ENCODE measurements around the gene TSEN54.
"Not testable (repeated sequence)": the region's sequence is repeated elsewhere in the genome, so short reads cannot be mapped to it uniquely, and the experiment has no call there.

Gene TSEN54

GRCh38 chr17:75518983-75519537, 2.7 kb downstream of the TSEN54 start:
- Histone ChIP-seq H3K27ac (no peak overlapping the region), H3K9me3 (ENCODE audit: control insufficient read depth, low read length) (no peaks in the 10 kb centered on the region), H3K79me2 (peaks cover 2% of the 10 kb centered on the region), H3K4me3 (ENCODE audit: low read depth, low read length) (no peak overlapping the region), H3K4me2 (ENCODE audit: low read length) (no peak overlapping the region), H2AFZ (no peak overlapping the region), H3K4me1 (peaks cover 4% of the 10 kb centered on the region), H3K36me3 (ENCODE audit: control insufficient read depth, insufficient read depth, low read length) (no peaks in the 10 kb centered on the region), H3K27me3 (ENCODE audit: control insufficient read depth, insufficient read depth, low read length) (no peaks in the 10 kb centered on the region), H3K9ac (no peak overlapping the region)
- no peak for TF ChIP-seq CTCF (IDR thresholded peaks at IDR 0.05)

DNA sequence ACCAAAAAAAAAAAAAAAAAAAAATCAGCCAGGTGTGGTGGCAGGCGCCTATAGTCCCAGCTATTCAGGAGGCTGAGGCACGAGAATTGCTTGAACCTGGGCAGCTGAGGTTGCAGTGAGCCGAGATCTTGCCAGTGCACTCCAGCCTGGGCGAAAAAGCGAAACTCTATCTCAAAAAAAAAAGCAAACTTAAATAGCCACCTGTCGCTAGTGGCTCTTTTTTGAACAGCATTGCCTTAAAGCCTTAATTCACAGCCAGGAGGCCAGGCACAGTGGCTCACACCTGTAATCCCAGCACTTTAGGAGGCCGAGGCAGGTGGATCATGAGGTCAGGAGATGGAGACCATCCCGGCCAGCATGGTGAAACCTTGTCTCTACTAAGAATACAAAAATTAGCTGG, 4.1 kb downstream of the TSEN54 start:
- not testable (repeated sequence) for H3K79me2 ChIP-seq; H3K9me3 ChIP-seq (ENCODE audit: control insufficient read depth, low read length); H3K4me2 ChIP-seq (ENCODE audit: low read length); H3K9ac ChIP-seq; H3K4me3 ChIP-seq (ENCODE audit: low read depth, low read length); H3K4me1 ChIP-seq; H3K27ac ChIP-seq; H2AFZ ChIP-seq; H3K36me3 ChIP-seq (ENCODE audit: control insufficient read depth, insufficient read depth, low read length); H3K27me3 ChIP-seq (ENCODE audit: control insufficient read depth, insufficient read depth, low read length)

GRCh38 chr17:75521290-75521689, 5.0 kb downstream of the TSEN54 start:
- H3K4me3 ChIP-seq (ENCODE audit: low read depth, low read length) = no peak overlapping the region
- no peaks in the 10 kb centered on the region for H3K79me2 ChIP-seq
- TF ChIP-seq CTCF (IDR thresholded peaks at IDR 0.05) = no peak
- peaks cover 4% of the 10 kb centered on the region for H3K4me1 ChIP-seq
- no peaks in the 10 kb centered on the region for H3K27me3 ChIP-seq (ENCODE audit: control insufficient read depth, insufficient read depth, low read length)
- no peak overlapping the region for H3K9ac ChIP-seq
- no peaks in the 10 kb centered on the region for H3K36me3 ChIP-seq (ENCODE audit: control insufficient read depth, insufficient read depth, low read length)
- H2AFZ ChIP-seq = no peak overlapping the region
- H3K4me2 ChIP-seq (ENCODE audit: low read length) = no peak overlapping the region
- no peaks in the 10 kb centered on the region for H3K9me3 ChIP-seq (ENCODE audit: control insufficient read depth, low read length)
- no peak overlapping the region for H3K27ac ChIP-seq

DNA sequence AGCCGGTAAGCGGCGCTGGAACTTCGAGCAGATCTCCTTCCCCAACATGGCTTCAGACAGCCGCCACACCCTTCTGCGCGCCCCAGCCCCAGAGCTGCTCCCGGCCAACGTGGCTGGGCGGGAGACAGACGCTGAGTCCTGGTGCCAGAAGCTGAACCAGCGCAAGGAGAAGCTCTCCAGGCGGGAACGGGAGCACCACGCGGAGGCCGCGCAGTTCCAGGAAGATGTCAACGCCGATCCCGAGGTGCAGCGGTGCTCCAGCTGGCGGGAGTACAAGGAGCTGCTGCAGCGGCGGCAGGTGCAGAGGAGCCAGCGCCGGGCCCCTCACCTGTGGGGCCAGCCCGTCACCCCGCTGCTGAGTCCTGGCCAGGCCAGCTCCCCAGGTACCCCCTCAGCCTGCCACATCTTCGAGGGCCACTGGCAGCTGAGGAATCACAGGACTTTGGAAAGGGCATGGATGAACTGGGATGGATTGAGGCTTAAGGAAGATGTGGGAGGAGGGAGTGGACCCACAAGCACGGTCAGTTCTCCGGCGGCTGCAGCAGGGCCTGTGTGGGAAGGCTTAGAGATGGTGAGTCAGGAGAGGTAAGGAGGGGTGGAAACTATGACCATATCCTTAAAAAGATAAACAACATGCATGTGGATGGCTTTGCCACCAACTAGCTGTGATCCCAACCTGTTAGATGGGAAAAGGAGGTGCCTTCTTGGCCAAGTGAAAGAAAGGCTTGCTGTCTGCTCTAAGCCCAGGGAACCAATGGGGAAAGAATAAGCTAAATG, 5.8 kb downstream of the TSEN54 start:
- Histone ChIP-seq H3K9me3 (ENCODE audit: control insufficient read depth, low read length) (no peaks in the 10 kb centered on the region), H3K36me3 (ENCODE audit: control insufficient read depth, insufficient read depth, low read length) (no peaks in the 10 kb centered on the region), H3K27me3 (ENCODE audit: control insufficient read depth, insufficient read depth, low read length) (no peaks in the 10 kb centered on the region), H3K9ac (no peak overlapping the region), H3K4me2 (ENCODE audit: low read length) (no peak overlapping the region), H3K4me3 (ENCODE audit: low read depth, low read length) (no peak overlapping the region), H3K27ac (no peak overlapping the region), H3K79me2 (no peaks in the 10 kb centered on the region), H3K4me1 (peaks cover 4% of the 10 kb centered on the region), H2AFZ (no peak overlapping the region)
- no peak for TF ChIP-seq CTCF (IDR thresholded peaks at IDR 0.05)

GRCh38 chr17:75523647-75524046, 7.3 kb downstream of the TSEN54 start:
- H3K27ac ChIP-seq = no peak overlapping the region
- no peak overlapping the region for H3K4me3 ChIP-seq (ENCODE audit: low read depth, low read length)
- no peaks in the 10 kb centered on the region for H3K27me3 ChIP-seq (ENCODE audit: control insufficient read depth, insufficient read depth, low read length)
- no peak overlapping the region for H3K9ac ChIP-seq
- H3K9me3 ChIP-seq (ENCODE audit: control insufficient read depth, low read length) = no peaks in the 10 kb centered on the region
- H2AFZ ChIP-seq = no peak overlapping the region
- no peak for TF ChIP-seq CTCF (IDR thresholded peaks at IDR 0.05)
- H3K36me3 ChIP-seq (ENCODE audit: control insufficient read depth, insufficient read depth, low read length) = no peaks in the 10 kb centered on the region
- H3K4me1 ChIP-seq = no peaks in the 10 kb centered on the region
- H3K4me2 ChIP-seq (ENCODE audit: low read length) = no peak overlapping the region
- H3K79me2 ChIP-seq = peaks cover 6% of the 10 kb centered on the region
